ENCODE data around the gene LRRK2.

Gene LRRK2

GRCh38 chr12:40312982-40313576 lies 88.3 kb downstream of the LRRK2 start:
- DNase-seq (ENCODE audit: low read depth in 1 of 2, low spot score in 1 of 2): peak in 1 of 2 experiments; percentile 2
- H3K27ac ChIP-seq (replicated peaks): no peak overlapping the region
- TF ChIP-seq, protein P1, sequence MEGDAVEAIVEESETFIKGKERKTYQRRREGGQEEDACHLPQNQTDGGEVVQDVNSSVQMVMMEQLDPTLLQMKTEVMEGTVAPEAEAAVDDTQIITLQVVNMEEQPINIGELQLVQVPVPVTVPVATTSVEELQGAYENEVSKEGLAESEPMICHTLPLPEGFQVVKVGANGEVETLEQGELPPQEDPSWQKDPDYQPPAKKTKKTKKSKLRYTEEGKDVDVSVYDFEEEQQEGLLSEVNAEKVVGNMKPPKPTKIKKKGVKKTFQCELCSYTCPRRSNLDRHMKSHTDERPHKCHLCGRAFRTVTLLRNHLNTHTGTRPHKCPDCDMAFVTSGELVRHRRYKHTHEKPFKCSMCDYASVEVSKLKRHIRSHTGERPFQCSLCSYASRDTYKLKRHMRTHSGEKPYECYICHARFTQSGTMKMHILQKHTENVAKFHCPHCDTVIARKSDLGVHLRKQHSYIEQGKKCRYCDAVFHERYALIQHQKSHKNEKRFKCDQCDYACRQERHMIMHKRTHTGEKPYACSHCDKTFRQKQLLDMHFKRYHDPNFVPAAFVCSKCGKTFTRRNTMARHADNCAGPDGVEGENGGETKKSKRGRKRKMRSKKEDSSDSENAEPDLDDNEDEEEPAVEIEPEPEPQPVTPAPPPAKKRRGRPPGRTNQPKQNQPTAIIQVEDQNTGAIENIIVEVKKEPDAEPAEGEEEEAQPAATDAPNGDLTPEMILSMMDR (IDR thresholded peaks at IDR 0.05; ENCODE audit: insufficient read depth, low read length): peak; percentile 13
- TF ChIP-seq SPI1 (IDR thresholded peaks at IDR 0.05; ENCODE audit: borderline replicate concordance, low read depth) (no peak), POLR2AphosphoS5 (IDR thresholded peaks at IDR 0.05; ENCODE audit: low read depth) (no peak), GABPA (IDR thresholded peaks at IDR 0.05; ENCODE audit: low read depth) (no peak)
- no peak overlapping the region for H3K4me3 ChIP-seq (replicated peaks; ENCODE audit: insufficient read depth, low read length)
- H3K27me3 ChIP-seq (ENCODE audit: insufficient read depth, poor library complexity, severe bottlenecking): no peaks in the 10 kb centered on the region

DNA sequence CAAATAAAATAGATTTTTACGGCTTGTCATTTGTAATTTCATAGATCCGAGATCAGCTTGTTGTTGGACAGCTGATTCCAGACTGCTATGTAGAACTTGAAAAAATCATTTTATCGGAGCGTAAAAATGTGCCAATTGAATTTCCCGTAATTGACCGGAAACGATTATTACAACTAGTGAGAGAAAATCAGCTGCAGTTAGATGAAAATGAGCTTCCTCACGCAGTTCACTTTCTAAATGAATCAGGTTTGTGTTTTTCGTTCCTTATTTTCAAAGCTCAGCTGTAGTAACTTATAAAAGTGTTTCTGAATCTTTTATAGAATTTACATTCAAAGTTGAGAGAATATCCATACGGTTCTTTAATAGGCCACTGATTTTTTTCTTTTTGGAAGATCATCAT lies 89.1 kb downstream of the LRRK2 start:
- DNase-seq (ENCODE audit: low read depth in 1 of 2, low spot score in 1 of 2): no peak
- TF ChIP-seq, protein P1 (IDR thresholded peaks at IDR 0.05; ENCODE audit: insufficient read depth, low read length): no peak
- TF ChIP-seq POLR2AphosphoS5 (IDR thresholded peaks at IDR 0.05; ENCODE audit: low read depth) (no peak), SPI1 (IDR thresholded peaks at IDR 0.05; ENCODE audit: borderline replicate concordance, low read depth) (no peak), GABPA (IDR thresholded peaks at IDR 0.05; ENCODE audit: low read depth) (no peak)
- TF ChIP-seq, protein P2, sequence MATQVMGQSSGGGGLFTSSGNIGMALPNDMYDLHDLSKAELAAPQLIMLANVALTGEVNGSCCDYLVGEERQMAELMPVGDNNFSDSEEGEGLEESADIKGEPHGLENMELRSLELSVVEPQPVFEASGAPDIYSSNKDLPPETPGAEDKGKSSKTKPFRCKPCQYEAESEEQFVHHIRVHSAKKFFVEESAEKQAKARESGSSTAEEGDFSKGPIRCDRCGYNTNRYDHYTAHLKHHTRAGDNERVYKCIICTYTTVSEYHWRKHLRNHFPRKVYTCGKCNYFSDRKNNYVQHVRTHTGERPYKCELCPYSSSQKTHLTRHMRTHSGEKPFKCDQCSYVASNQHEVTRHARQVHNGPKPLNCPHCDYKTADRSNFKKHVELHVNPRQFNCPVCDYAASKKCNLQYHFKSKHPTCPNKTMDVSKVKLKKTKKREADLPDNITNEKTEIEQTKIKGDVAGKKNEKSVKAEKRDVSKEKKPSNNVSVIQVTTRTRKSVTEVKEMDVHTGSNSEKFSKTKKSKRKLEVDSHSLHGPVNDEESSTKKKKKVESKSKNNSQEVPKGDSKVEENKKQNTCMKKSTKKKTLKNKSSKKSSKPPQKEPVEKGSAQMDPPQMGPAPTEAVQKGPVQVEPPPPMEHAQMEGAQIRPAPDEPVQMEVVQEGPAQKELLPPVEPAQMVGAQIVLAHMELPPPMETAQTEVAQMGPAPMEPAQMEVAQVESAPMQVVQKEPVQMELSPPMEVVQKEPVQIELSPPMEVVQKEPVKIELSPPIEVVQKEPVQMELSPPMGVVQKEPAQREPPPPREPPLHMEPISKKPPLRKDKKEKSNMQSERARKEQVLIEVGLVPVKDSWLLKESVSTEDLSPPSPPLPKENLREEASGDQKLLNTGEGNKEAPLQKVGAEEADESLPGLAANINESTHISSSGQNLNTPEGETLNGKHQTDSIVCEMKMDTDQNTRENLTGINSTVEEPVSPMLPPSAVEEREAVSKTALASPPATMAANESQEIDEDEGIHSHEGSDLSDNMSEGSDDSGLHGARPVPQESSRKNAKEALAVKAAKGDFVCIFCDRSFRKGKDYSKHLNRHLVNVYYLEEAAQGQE (IDR thresholded peaks at IDR 0.05; ENCODE audit: insufficient replicate concordance, low read depth): no peak
- Histone ChIP-seq H3K27ac (replicated peaks) (no peak overlapping the region), H3K4me3 (replicated peaks; ENCODE audit: insufficient read depth, low read length) (no peak overlapping the region), H3K27me3 (ENCODE audit: insufficient read depth, poor library complexity, severe bottlenecking) (no peaks in the 10 kb centered on the region)

DNA sequence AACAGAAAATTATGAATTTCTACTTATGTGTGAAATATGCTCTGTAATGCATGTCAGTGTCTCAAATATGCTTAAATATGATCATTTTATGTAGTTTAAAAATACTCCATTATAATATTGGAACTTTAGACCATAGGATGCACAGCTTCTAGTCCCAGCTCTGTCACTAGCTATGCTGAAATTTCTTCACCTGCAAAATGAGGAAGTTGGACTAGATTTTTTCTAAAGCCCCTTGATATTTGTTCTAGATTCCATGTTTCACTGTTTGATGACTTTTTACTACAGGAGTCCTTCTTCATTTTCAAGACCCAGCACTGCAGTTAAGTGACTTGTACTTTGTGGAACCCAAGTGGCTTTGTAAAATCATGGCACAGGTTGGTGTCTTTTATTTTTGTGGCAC lies 90.1 kb downstream of the LRRK2 start:
- no peak overlapping the region for H3K4me3 ChIP-seq (replicated peaks; ENCODE audit: insufficient read depth, low read length)
- no peak for DNase-seq (ENCODE audit: low read depth in 1 of 2, low spot score in 1 of 2)
- no peak for TF ChIP-seq POLR2AphosphoS5 (IDR thresholded peaks at IDR 0.05; ENCODE audit: low read depth)
- TF ChIP-seq, protein P2 (IDR thresholded peaks at IDR 0.05; ENCODE audit: insufficient replicate concordance, low read depth): no peak
- peak; percentile 44; the same call in 1 of the 2 replicates for TF ChIP-seq SPI1 (IDR thresholded peaks at IDR 0.05; ENCODE audit: borderline replicate concordance, low read depth)

GRCh38 chr12:40315375-40315774 lies 90.6 kb downstream of the LRRK2 start:
- TF ChIP-seq GABPA (IDR thresholded peaks at IDR 0.05; ENCODE audit: low read depth): no peak
- TF ChIP-seq POLR2AphosphoS5 (IDR thresholded peaks at IDR 0.05; ENCODE audit: low read depth): no peak
- TF ChIP-seq, protein P2 (IDR thresholded peaks at IDR 0.05; ENCODE audit: insufficient replicate concordance, low read depth): no peak
- TF ChIP-seq SPI1 (IDR thresholded peaks at IDR 0.05; ENCODE audit: borderline replicate concordance, low read depth): no peak
- TF ChIP-seq, protein P1 (IDR thresholded peaks at IDR 0.05; ENCODE audit: insufficient read depth, low read length): no peak
- no peak overlapping the region for H3K4me3 ChIP-seq (replicated peaks; ENCODE audit: insufficient read depth, low read length)
- H3K27ac ChIP-seq (replicated peaks): no peak overlapping the region
- H3K27me3 ChIP-seq (ENCODE audit: insufficient read depth, poor library complexity, severe bottlenecking): no peaks in the 10 kb centered on the region
- DNase-seq (ENCODE audit: low read depth in 1 of 2, low spot score in 1 of 2): no peak

More for the DNA sequence above, 90.1 kb downstream of the LRRK2 start:
- no peak overlapping the region for H3K27ac ChIP-seq (replicated peaks)
- H3K27me3 ChIP-seq (ENCODE audit: insufficient read depth, poor library complexity, severe bottlenecking): no peaks in the 10 kb centered on the region

Measured in HL-60 (cell line).